Ascending aorta (tissue), 2 donors: ENCODE results near the gene C11orf42. TPM values are rescaled to one million over a fixed set of nuclear protein-coding genes. Genes with fewer than 3 reads are reported as not detected.

ENCODE experiments used
- DNase-seq, 2 donors: peaks; one replicate each; pipeline ENCODE4 v3.0.0-alpha.2; 2019; ENCODE audit warnings: low spot score in 2 of 2
- H3K27ac ChIP-seq, 2 donors: fragments of 200-600 bp; sonication (generic); one replicate each; pipeline ENCODE4 v1.5.1; 2016 to 2017; ENCODE audit warnings: mild to moderate bottlenecking in 1 of 2
- H3K27me3 ChIP-seq: fragments of 200-600 bp; sonication (generic); one replicate; pipeline ENCODE4 v1.5.1; 2017
- H3K36me3 ChIP-seq, 2 donors: fragments of 200-600 bp; sonication (generic); one replicate each; pipeline ENCODE4 v1.5.1; 2016
- H3K4me1 ChIP-seq, 2 donors: fragments of 200-600 bp; sonication (generic); one replicate each; pipeline ENCODE4 v1.5.1; 2016 to 2017; ENCODE audit warnings: mild to moderate bottlenecking in 1 of 2
- H3K4me3 ChIP-seq, 2 donors: fragments of 200-600 bp; sonication (generic); one replicate each; pipeline ENCODE4 v1.5.1; 2016 to 2017; ENCODE audit warnings: mild to moderate bottlenecking in 1 of 2
- H3K9me3 ChIP-seq, 2 donors: fragments of 200-600 bp; sonication (generic); one replicate each; pipeline ENCODE4 v1.5.1; 2016
- intact Hi-C: fragments of 100-400 bp; cut with DNase I; formaldehyde crosslinking; loops from one replicate; pipeline ENCODE4 v1.15.1; 2023
- total RNA-seq: library from RNA; depleted of rRNA; stranded (reverse); fragments of >200 nt; gene quantifications from one replicate; pipeline ENCODE4 v1.1.0, GENCODE V29; 2016
- TF ChIP-seq, protein P1 (sequence below), 3 experiments: fragments of 200-600 bp in 2 of 3; fragments of 450-650 bp in 1 of 3; sonication (generic) in 2 of 3; IDR thresholded peaks; one replicate each; pipeline ENCODE4 v1.5.1; 2016 to 2019; ENCODE audit warnings: antibody characterized with exemption in 3 of 3, mild to moderate bottlenecking in 1 of 3, moderate library complexity in 1 of 3

The C11orf42 gene
- total RNA-seq, 1 donor from 2014 or later, result not detected

DNA sequence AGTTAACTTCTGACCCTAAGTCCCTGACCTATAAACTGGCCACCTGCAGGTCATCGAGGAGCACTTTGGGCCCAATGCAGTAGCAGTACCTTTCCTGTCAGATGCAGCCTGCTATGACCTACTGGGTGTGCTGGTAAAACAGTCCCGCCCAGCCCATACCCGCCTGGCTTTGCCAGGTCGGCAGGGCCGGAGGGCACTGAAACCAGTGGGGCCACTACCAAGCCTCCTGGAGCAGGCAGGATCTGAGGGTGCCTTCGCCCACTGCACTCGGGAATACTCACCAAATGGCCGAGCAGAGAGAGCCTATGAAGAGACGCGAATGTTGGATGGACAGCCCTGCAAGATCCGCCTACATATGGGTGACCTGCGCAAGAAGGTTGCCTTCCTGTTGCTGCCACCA, 4.4 kb downstream of the C11orf42 start:
- Histone ChIP-seq H3K27me3 (no peaks in the 10 kb centered on the region), H3K36me3 (peaks cover 46 to 67% of the 10 kb centered on the region in 2 donors), H3K4me1 (no peaks in the 10 kb centered on the region), H3K9me3 (no peaks in the 10 kb centered on the region), H3K27ac (no peak overlapping the region), H3K4me3 (no peak overlapping the region)
- intact Hi-C loops, result no loop called here
- TF ChIP-seq, protein P1, sequence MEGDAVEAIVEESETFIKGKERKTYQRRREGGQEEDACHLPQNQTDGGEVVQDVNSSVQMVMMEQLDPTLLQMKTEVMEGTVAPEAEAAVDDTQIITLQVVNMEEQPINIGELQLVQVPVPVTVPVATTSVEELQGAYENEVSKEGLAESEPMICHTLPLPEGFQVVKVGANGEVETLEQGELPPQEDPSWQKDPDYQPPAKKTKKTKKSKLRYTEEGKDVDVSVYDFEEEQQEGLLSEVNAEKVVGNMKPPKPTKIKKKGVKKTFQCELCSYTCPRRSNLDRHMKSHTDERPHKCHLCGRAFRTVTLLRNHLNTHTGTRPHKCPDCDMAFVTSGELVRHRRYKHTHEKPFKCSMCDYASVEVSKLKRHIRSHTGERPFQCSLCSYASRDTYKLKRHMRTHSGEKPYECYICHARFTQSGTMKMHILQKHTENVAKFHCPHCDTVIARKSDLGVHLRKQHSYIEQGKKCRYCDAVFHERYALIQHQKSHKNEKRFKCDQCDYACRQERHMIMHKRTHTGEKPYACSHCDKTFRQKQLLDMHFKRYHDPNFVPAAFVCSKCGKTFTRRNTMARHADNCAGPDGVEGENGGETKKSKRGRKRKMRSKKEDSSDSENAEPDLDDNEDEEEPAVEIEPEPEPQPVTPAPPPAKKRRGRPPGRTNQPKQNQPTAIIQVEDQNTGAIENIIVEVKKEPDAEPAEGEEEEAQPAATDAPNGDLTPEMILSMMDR (IDR thresholded peaks at IDR 0.05), result no peak
- DNase-seq, result no peak

DNA sequence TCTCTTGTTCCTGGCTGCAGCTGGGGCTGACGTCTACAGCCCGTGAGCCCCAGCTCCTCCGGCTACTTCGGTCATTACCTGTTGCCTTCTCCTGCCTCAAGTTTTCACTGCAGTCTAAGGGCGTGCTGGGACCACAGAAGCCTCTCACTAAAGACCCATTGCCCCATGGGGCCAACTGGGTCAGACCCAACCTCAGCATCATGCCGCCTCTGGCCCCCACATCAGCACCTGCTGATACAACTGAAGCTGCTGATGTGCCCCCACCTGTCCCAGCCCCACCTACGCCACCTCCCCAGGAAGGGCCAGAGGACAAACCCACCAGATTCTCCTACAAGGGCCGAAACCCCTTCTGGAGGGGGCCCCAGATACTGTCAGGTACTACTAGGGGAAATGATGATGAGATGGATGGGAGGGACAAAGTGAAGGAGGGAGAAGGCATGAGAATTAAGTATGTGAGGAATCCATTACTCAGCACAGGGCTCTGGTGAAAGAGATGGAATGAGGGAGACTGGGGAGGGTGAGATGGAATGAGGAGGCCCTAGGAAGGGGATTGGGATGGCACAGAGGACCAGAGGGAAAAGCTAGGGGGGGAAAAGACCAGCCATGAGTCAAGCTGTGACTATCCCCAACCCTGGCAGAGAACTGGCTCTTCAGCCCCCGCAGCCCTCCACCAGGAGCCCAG, 5.1 kb downstream of the C11orf42 start:
- Histone ChIP-seq H3K4me3 (no peak overlapping the region), H3K4me1 (no peaks in the 10 kb centered on the region), H3K27ac (no peak overlapping the region), H3K36me3 (peaks cover 46 to 67% of the 10 kb centered on the region in 2 donors), H3K27me3 (no peaks in the 10 kb centered on the region), H3K9me3 (no peaks in the 10 kb centered on the region)
- intact Hi-C loops, result no loop called here
- no peak for DNase-seq
- TF ChIP-seq, protein P1 (IDR thresholded peaks at IDR 0.05), result no peak

DNA sequence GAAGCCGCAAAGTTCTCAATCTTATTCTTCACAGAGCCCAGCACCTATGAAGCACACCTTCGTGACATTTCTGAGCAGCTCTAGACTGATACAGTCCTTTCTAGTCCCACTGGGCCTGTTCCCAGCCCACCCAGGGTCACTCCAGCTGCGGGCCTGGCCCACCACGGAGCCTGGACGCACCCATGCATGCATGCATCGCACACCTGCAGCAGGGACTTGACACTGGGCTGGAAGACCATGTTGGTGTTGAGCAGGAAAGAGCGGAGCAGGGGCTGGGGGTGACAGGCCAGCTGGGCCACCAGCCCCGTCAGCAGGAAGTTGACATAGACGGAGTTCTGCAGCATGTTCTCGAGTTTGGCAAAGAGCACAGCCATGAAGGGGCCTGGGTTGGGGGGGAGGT, 9.2 kb downstream of the C11orf42 start:
- TF ChIP-seq, protein P1 (IDR thresholded peaks at IDR 0.05), result no peak
- DNase-seq, result no peak
- no peak overlapping the region for H3K4me3 ChIP-seq
- no peak overlapping the region for H3K27ac ChIP-seq
- intact Hi-C loops, result no loop called here
- H3K9me3 ChIP-seq, result no peaks in the 10 kb centered on the region
- H3K36me3 ChIP-seq, result peaks cover 70 to 95% of the 10 kb centered on the region in 2 donors
- H3K4me1 ChIP-seq, result no peaks in the 10 kb centered on the region
- H3K27me3 ChIP-seq, result no peaks in the 10 kb centered on the region

DNA sequence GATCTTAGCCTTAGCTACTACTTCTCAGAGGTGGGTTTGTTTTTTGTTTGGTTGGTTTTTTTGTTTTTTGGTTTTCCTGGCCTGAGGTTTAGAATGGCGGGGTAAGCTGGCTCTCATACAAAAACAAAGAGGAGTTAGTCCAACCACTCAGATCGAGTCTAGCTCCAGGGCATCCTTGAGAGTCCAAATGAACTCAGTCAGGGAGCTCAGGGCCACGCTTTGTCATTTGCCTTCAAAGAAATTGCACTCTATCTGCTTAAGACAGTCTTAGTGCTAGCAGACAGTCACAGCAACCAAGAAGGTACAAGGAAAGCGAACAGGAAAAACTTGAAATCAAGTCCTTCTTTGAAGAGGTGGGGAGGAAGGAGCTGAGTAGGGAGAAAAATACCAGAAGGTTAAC, 11.1 kb downstream of the C11orf42 start:
- Histone ChIP-seq H3K9me3 (no peaks in the 10 kb centered on the region), H3K36me3 (peaks cover 71 to 94% of the 10 kb centered on the region in 2 donors), H3K27ac (no peak overlapping the region), H3K4me1 (no peaks in the 10 kb centered on the region), H3K27me3 (no peaks in the 10 kb centered on the region), H3K4me3 (no peak overlapping the region)
- DNase-seq, result no peak
- intact Hi-C loops, result no loop called here
- TF ChIP-seq, protein P1 (IDR thresholded peaks at IDR 0.05), result no peak

DNA sequence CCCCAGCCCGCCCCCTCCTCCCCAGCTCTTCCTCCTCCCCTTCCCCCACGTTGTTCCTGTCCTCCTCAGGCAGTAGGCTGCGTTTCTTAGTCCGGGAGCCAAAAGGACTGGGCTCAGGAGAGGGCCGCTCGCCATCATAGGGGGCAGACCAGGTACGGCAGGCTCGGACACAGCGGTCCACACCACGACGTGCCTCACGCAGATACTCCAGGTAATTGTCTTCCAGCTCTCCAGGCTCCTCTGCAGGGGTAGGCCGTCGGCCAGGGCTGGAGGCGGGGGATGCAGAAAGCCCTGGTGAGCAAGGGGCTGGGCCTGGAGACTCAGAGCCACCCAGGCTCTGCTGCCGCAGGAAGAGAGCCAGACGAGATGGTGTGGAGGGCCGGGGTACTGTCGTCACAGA, 12.4 kb downstream of the C11orf42 start:
- no peak overlapping the region for H3K27ac ChIP-seq
- TF ChIP-seq, protein P1 (IDR thresholded peaks at IDR 0.05), result no peak
- H3K9me3 ChIP-seq, result no peaks in the 10 kb centered on the region
- H3K36me3 ChIP-seq, result peaks cover 76 to 94% of the 10 kb centered on the region in 2 donors
- no peaks in the 10 kb centered on the region for H3K27me3 ChIP-seq
- H3K4me1 ChIP-seq, result no peaks in the 10 kb centered on the region
- no peak for DNase-seq
- intact Hi-C loops, result no loop called here
- H3K4me3 ChIP-seq, result no peak overlapping the region
